Measurements from ENCODE around the gene KCNH1. TPM values are rescaled to one million over a fixed set of nuclear protein-coding genes. Genes with fewer than 3 reads are reported as not detected.

KCNH1 gene
- total and polyA plus RNA-seq, 10 of the 15 experiments (the other 5 are each of a cell fraction or from before 2014, with no cell fraction given) = 0.02 to 0.04 (median 0.04) TPM; not detected in 7

- 50% methylated on average over 2 of the region's 2 CpGs for WGBS (ENCODE audit: insufficient coverage, insufficient replicate concordance, low lambda C conversion rate, missing lambda C conversion rate)
- FAIRE-seq (no peak), ATAC-seq (no peak), DNase-seq (ENCODE audit: low read depth, low spot score) (no peak)
- H2AFZ ChIP-seq (ENCODE audit: control insufficient read depth, low read depth, low read length) = no peak overlapping the region
- no peak for TF ChIP-seq MAX (IDR thresholded peaks at IDR 0.05; ENCODE audit: low read depth, low read length)
- no peak for TF ChIP-seq EGR1 (IDR thresholded peaks at IDR 0.05; ENCODE audit: borderline replicate concordance in 1 of 2, low read depth in 2 of 2, low read length in 2 of 2)
- no peak for TF ChIP-seq BHLHE40 (IDR thresholded peaks at IDR 0.05; ENCODE audit: borderline replicate concordance in 1 of 2, low read depth in 2 of 2, low read length in 1 of 2)
- TF ChIP-seq, protein P1, sequence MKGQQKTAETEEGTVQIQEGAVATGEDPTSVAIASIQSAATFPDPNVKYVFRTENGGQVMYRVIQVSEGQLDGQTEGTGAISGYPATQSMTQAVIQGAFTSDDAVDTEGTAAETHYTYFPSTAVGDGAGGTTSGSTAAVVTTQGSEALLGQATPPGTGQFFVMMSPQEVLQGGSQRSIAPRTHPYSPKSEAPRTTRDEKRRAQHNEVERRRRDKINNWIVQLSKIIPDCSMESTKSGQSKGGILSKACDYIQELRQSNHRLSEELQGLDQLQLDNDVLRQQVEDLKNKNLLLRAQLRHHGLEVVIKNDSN (IDR thresholded peaks at IDR 0.05; ENCODE audit: borderline replicate concordance, extremely low read length, insufficient read depth, low read depth, low read length) = no peak
- no peak for TF ChIP-seq TARDBP (IDR thresholded peaks at IDR 0.05; ENCODE audit: borderline replicate concordance)
- TF ChIP-seq MYB (IDR thresholded peaks at IDR 0.05; ENCODE audit: borderline replicate concordance, low read depth, low read length) = no peak
- TF ChIP-seq, protein P2, sequence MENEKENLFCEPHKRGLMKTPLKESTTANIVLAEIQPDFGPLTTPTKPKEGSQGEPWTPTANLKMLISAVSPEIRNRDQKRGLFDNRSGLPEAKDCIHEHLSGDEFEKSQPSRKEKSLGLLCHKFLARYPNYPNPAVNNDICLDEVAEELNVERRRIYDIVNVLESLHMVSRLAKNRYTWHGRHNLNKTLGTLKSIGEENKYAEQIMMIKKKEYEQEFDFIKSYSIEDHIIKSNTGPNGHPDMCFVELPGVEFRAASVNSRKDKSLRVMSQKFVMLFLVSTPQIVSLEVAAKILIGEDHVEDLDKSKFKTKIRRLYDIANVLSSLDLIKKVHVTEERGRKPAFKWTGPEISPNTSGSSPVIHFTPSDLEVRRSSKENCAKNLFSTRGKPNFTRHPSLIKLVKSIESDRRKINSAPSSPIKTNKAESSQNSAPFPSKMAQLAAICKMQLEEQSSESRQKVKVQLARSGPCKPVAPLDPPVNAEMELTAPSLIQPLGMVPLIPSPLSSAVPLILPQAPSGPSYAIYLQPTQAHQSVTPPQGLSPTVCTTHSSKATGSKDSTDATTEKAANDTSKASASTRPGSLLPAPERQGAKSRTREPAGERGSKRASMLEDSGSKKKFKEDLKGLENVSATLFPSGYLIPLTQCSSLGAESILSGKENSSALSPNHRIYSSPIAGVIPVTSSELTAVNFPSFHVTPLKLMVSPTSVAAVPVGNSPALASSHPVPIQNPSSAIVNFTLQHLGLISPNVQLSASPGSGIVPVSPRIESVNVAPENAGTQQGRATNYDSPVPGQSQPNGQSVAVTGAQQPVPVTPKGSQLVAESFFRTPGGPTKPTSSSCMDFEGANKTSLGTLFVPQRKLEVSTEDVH (IDR thresholded peaks at IDR 0.05; ENCODE audit: low read depth, partially characterized antibody) = no peak
- TF ChIP-seq NRF1 (conservative IDR thresholded peaks at IDR 0.05; ENCODE audit: low read depth, low read length) = no peak
- TF ChIP-seq, protein P3, sequence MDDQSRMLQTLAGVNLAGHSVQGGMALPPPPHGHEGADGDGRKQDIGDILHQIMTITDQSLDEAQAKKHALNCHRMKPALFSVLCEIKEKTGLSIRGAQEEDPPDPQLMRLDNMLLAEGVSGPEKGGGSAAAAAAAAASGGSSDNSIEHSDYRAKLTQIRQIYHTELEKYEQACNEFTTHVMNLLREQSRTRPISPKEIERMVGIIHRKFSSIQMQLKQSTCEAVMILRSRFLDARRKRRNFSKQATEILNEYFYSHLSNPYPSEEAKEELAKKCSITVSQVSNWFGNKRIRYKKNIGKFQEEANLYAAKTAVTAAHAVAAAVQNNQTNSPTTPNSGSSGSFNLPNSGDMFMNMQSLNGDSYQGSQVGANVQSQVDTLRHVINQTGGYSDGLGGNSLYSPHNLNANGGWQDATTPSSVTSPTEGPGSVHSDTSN (IDR thresholded peaks at IDR 0.05; ENCODE audit: insufficient replicate concordance, low read depth, low read length) = no peak
- no peak for TF ChIP-seq IRF3 (IDR thresholded peaks at IDR 0.05)
- TF ChIP-seq CBFB (IDR thresholded peaks at IDR 0.05; ENCODE audit: low read depth) = no peak
- TF ChIP-seq, protein P4, sequence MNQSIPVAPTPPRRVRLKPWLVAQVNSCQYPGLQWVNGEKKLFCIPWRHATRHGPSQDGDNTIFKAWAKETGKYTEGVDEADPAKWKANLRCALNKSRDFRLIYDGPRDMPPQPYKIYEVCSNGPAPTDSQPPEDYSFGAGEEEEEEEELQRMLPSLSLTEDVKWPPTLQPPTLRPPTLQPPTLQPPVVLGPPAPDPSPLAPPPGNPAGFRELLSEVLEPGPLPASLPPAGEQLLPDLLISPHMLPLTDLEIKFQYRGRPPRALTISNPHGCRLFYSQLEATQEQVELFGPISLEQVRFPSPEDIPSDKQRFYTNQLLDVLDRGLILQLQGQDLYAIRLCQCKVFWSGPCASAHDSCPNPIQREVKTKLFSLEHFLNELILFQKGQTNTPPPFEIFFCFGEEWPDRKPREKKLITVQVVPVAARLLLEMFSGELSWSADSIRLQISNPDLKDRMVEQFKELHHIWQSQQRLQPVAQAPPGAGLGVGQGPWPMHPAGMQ (IDR thresholded peaks at IDR 0.05; ENCODE audit: borderline replicate concordance) = no peak
- TF ChIP-seq TCF7 (IDR thresholded peaks at IDR 0.05; ENCODE audit: borderline replicate concordance) = no peak
- no peaks in the 10 kb centered on the region for H4K20me1 ChIP-seq (ENCODE audit: control insufficient read depth, insufficient read depth)
- ChIA-PET RAD21 (ENCODE audit: unreplicated experiment) (no interaction called here), POLR2A (no interaction called here), CTCF (interaction anchor here (0.6 to 0.7 kb wide), 3 partner anchors 11 to 258 kb away, joined by 3 read pairs; no protein-coding TSS in a partner anchor), SMC1A (ENCODE audit: uncharacterized antibody, unreplicated experiment) (interaction anchor here (1.7 kb wide), 1 partner anchor 544 kb away, joined by 4 read pairs; no protein-coding TSS in a partner anchor)
- intact Hi-C loops (cut with micrococcal nuclease; ENCODE audit: unreplicated experiment) = no loop called here
- no peak overlapping the region for H3K4me3 ChIP-seq
- H3K27ac ChIP-seq (ENCODE audit: control insufficient read depth, insufficient read depth) = no peak overlapping the region
- in situ Hi-C loops (cut with MboI) = no loop called here
- no peaks in the 10 kb centered on the region for H3K9me3 ChIP-seq (replicated peaks; ENCODE audit: control insufficient read depth, insufficient read depth, low read length)
- no peak overlapping the region for H3K4me2 ChIP-seq (ENCODE audit: control insufficient read depth, insufficient read depth)
- no peak overlapping the region for H3K9ac ChIP-seq (ENCODE audit: control insufficient read depth, insufficient read depth, low read length)
- no peaks in the 10 kb centered on the region for H3K36me3 ChIP-seq (ENCODE audit: control insufficient read depth in 2 of 2, insufficient read depth in 2 of 2, low read length in 1 of 2)
- no peaks in the 10 kb centered on the region for H3K79me2 ChIP-seq (ENCODE audit: control insufficient read depth, insufficient read depth, low read length)
- no peaks in the 10 kb centered on the region for H3K4me1 ChIP-seq (ENCODE audit: control insufficient read depth, insufficient read depth, low read length)
- no peaks in the 10 kb centered on the region; a peak in 1 of 4 replicates for H3K27me3 ChIP-seq (replicated peaks in 1 of 2; ENCODE audit: control insufficient read depth in 2 of 2, insufficient read depth in 2 of 2, low read length in 1 of 2)
- no TSS peak for BruUV-seq (replicated peaks)
Observed at GRCh38 chr1:211126622-211127021, 7.3 kb downstream of the KCNH1 start.

Measured in GM12878 (cell line).